Measurements from ENCODE around the gene BRSK1.

DNA sequence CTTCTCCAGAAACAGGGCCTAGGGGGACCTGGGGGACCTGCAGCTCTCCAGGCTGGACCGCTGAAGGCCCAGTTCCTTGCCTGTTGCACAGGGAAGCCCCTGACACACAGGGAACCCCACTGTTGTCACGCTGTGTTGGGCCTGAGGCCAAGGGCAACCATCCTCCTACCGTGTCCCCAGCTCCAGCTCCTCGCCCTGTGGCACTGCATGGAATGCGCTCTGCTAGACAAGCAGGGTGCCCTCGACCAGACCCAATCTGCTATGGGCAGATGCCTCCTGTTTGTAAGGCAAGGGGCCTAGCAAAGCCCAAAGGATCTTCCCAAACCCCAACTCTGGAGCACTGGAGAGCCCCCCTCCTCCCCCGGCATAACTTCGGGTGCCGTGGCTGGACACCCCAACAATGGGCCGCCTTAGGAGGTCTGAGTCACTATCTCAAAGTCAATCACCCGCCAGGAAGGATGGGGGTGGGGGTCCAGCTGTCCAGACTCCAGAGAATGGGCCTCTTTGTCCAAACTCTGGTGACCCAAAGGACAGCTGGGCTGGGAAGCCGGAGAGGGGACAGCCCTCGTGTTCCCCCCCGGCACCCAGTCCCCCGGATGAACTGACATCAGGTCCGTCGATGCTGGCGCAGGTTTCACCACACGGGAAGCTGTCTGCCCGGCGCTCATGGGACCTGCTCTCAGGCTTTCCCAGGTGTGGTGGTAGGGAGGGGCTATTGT is 3.7 kb downstream of the BRSK1 start:
- no peak for TF ChIP-seq EZH2 (optimal IDR thresholded peaks at IDR 0.05; ENCODE audit: low read depth, low read length)
- TF ChIP-seq, protein P1, sequence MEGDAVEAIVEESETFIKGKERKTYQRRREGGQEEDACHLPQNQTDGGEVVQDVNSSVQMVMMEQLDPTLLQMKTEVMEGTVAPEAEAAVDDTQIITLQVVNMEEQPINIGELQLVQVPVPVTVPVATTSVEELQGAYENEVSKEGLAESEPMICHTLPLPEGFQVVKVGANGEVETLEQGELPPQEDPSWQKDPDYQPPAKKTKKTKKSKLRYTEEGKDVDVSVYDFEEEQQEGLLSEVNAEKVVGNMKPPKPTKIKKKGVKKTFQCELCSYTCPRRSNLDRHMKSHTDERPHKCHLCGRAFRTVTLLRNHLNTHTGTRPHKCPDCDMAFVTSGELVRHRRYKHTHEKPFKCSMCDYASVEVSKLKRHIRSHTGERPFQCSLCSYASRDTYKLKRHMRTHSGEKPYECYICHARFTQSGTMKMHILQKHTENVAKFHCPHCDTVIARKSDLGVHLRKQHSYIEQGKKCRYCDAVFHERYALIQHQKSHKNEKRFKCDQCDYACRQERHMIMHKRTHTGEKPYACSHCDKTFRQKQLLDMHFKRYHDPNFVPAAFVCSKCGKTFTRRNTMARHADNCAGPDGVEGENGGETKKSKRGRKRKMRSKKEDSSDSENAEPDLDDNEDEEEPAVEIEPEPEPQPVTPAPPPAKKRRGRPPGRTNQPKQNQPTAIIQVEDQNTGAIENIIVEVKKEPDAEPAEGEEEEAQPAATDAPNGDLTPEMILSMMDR (IDR thresholded peaks at IDR 0.05; ENCODE audit: low read length), result no peak
- no peak for TF ChIP-seq EZH2phosphoT487 (IDR thresholded peaks at IDR 0.05; ENCODE audit: low read length)

Measured in MM.1S (cell line).